Activated CD8-positive, alpha-beta memory T cell treated with anti-CD3 and anti-CD28 coated beads for 48 hours (primary cell): ENCODE measurements around the gene MSRB2.
"Not testable (repeated sequence)": the region's sequence is repeated elsewhere in the genome, so short reads cannot be mapped to it uniquely, and the experiment has no call there.

Source experiments
- DNase-seq, 3 experiments: peaks; one replicate each; pipeline ENCODE4 v3.0.0-alpha.2; 2020; ENCODE audit warnings: low read depth in 2 of 3, low spot score in 2 of 3

Gene MSRB2

GRCh38 chr10:23070092-23070912 is 25.1 kb upstream of the MSRB2 start:
- not testable (repeated sequence) for DNase-seq

DNA sequence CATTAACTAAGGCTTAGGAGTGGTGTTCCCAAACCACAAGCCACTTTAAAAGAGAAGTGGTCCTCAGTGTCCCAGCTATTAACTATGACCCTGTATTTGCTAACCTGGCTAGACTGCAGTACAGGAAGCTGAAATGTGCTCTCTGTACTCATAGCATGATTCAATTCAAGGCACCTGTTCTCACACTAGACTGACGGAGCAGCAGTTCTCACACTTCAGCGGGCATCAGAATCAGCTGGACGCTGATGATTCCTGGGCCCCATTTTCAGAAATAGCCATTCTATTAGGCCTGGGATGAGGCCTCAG is 24.5 kb upstream of the MSRB2 start:
- DNase-seq: no peak

DNA sequence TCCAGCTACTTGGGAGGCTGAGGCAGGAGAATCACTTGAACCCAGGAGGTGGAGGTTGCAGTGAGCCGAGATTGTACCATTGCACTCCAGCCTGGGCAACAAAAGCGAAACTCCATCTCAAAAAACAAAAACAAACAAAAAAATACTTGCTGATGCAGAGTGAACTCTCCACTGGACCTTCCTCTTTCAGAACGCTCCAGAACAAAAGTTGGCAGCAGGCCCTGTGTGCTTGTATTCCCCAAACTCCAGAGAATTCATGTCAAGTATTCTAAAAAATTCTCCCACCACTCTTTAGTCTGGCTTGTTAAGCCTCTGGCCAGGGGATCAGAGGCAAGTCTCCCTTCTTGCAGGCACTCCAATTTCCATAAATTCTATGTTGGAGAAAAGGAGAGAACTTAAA is 22.8 kb upstream of the MSRB2 start:
- DNase-seq: not testable (repeated sequence)

DNA sequence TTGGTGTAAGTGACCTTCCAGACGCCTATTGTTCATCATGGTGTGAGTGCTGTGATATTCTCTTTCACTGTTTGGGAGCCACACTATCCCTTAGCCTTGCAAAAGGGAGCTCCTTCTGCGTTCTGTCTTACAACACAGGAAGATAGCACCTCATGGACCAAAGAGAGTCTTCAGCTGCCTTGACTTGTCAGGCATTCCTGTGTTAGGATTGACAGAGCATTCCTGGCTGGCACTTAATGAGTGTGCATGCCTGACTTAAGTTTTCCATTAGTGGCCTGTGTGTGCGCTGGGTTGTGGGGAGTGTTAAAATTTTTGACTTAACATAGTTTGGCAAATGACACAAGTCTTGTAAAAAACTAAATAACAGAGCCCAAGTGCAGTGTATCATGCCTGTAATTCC is 21.9 kb upstream of the MSRB2 start:
- DNase-seq: no peak

DNA sequence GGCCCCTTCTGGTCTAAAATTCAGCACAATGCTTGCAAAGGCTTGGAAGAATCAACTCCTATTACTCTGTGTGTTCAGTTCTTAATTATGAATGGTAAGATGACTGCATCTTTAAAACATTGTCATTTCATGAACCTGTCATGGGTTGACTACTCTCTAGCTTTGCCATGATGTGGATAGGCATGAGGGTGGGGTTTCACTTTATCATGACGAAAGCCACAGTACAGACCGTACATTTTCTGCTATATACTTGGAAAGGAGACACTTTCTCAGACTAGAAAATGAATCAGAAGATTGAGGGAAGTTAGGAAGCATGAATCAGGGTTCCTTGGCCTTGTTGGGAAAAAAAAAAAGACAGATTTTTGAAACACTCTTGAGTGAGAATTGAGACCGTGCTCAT is 19.7 kb upstream of the MSRB2 start:
- no peak for DNase-seq

GRCh38 chr10:23078114-23078513 is 17.3 kb upstream of the MSRB2 start:
- DNase-seq: no peak

GRCh38 chr10:23079700-23080099 is 15.7 kb upstream of the MSRB2 start:
- no peak for DNase-seq

DNA sequence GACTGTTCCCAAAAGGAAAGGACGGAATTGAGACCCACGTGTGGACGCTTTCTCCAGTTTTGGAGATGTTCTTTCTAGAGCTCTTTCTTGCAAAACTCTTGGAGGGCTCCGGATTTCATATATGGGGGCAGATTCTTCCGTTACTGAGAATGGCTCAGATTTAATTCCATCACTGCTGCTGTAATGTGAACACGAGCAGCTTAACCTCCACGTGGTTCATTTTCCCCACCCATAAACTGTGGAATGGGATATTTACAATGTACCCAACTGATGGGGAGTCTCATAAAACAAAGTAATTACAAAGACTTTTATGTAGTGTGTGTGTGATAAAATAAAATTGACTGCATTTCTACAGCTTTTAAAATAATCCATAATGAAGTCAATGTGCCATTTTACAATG is 15.1 kb upstream of the MSRB2 start:
- no peak for DNase-seq

GRCh38 chr10:23081221-23081750 is 14.1 kb upstream of the MSRB2 start:
- no peak for DNase-seq

DNA sequence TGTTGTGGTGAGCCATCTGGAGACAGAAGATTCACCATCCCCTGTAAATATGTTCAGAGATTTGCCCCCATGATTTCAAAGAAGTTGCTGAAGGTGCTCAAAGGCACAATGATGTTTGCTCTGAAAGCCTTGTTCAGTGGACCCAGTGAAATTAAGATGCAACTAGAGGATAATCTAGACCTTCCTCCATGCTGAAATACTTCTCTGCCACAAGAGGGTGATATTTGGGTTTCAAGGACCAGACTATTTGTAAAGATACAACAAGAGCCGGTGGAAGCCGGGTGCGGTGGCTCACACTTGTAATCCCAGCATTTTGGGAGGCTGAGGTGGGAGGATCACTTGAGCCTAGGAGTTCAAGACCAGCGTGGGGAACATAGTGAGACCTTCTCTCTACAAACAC is 13.5 kb upstream of the MSRB2 start:
- DNase-seq: no peak

- no peak for DNase-seq
Measured at GRCh38 chr10:23088609-23089008, 6.8 kb upstream of the MSRB2 start.

DNA sequence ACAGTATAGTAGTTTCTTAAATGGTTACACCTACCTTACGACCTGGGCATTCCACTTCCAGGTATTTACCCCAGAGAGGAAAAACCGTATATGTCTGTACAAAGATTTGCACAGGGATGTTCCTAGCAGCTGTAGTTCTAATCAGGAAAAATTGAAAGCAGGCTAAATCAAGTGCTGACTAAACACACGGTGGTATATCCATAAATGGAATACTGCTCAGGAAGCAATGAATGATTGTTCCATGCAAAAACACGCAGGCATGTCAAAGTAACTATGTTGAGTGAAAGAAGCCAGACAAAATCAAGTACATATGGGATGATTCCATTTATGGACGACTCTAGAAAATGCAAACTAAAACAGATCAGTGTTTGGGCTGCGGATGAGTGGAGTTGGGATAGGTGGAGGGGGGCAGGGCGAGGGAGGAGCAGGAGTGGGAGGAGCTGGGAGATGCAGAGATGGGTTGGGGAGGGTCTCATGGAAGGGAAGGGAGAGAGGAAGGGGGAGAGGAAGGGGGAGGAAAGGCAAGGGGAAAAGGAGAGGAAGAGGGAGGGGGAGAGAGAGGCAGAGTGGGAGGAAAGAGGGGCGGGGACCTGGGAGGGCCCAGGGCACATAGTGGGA is 484 bp upstream of the MSRB2 start:
- DNase-seq: no peak

DNA sequence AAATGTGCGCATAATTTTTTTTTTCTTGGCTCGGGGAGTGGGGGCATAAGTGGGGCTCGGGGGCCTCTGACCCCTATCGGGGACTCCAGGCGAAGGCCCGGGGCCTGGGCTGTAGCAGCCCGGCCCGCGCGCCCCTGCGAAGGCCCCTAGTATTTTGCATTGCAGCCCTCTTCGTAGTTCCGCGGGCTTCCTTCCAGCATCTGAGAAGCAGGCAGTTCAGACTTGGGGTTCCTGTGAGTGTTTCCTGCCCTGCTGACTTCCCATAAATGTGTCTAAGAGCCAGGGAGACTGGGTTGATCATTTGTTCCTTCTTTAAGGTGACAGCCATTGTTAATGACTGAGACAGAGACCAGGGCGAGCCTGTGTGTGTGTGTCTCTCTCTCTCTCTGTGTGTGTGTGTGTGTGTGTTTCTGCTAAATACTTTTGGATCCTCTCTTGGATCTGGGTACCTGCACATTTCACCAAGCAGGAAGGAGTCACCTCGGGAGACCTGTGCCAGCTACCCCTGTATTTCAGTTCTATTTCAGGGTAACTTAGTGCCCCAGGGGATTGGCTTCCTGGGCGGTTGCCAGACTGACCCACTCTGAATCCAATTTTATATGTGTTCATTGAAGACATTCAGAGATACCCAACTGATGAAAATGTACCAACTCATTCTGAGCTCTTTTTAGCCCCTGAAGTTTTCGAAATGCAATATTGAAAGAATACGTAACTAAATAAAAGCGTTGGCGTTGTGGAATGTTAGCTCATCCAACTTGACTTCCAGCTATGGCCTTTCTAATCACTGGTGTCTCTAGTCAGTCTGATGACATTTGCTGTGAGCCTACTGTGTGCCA is 805 bp downstream of the MSRB2 start:
- peak in 1 of 3 experiments; percentile 7 for DNase-seq

DNA sequence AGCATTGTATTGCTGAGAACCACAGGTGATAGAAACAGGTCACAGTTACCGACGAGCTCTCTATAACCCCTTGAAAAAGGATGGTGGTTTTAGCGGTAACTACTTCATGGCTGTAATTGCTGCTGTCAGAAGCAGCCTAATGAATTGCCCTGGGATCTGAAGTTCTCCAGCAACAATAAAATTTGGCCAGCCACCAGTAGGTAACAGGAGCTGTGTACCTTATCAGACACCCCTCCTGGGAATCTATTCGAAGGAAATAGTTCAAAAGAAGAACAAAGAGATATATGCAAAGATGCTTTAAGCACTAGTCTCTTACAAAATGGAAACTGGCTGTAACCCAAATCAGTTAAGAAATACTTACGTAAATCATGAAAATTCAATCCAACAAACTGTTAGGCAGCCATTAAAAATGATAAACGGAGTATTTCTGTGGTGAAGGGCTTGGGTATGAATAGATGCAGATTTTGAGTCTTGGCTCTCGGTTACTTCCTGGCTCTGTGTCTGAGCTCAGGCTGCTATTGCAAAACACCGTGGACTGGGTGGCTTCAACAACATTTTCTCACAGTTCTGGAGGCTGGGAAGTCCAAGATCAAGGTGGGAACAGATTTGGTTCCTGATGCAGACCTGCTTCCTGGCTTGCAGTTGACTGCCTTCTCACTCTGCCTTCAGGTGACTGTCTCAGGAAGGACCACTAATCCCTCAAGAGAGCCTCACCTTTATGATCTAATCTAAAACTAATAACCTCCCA is 1.6 kb downstream of the MSRB2 start:
- DNase-seq: no peak

- DNase-seq: no peak
Measured at GRCh38 chr10:23099079-23099478, 3.7 kb downstream of the MSRB2 start.

DNA sequence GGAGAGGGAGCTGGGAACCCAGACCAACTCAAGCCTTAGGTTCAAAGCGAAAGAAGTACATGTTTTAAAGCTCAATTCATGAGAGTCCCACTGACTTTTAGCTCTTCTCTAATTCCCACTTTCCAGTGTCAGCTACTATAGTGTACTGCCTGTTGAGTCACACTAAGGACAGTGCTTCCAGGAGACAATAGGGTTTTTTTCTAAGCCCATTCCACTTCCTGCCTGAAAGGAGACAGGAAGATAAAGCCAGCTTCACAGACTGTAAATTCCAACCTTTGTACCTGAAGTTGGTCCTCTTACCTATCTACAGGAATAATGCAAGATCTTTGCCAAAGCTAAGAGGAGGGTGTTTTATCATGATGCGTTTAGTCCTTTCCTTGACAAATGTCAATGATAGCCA is 4.4 kb downstream of the MSRB2 start:
- DNase-seq: no peak

DNA sequence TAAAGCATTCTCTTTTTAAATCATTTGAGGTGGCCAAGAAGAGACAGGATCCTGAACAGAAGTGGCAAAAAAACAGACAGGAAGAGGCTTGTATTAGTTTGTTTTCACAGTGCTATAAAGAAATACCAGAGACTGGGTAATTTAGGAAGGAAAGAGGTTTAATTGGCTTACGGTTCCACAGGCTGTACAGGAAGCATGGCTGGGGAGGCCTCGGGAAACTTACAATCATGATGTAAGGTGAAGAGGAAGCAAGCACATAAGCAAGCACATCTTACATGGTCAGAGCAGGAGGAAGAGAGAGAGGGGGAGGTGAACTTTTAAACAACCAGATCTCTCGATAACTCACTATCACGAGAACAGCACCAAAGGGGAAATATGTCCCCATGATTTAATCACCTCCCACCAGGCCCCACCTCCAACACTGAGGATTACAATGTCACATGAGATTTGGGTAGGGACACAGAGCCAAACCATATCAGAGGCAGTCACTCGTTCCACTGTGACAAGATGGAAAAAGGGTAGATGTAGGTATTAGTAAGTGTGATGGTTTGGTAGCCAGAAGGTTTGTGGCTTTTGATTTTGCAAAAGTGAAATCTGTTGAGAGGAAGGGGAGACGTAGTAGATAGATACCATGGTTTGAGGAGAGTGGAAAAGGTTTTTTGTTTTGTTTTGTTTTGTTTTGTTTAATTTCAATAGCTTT is 5.1 kb downstream of the MSRB2 start:
- DNase-seq: no peak

- no peak for DNase-seq
Measured at GRCh38 chr10:23106331-23107072, 11.1 kb downstream of the MSRB2 start.

GRCh38 chr10:23110722-23111516 is 15.5 kb downstream of the MSRB2 start:
- DNase-seq: no peak
